NCI-H524 treated with DMSO at 0.1 percent for 48 hours (cell line): ENCODE measurements around the gene MTUS2.

Experiments used
- DNase-seq: peaks from one replicate; lab custom pipeline; 2025; lab: John Stamatoyannopoulos, UW

The MTUS2 gene

DNA sequence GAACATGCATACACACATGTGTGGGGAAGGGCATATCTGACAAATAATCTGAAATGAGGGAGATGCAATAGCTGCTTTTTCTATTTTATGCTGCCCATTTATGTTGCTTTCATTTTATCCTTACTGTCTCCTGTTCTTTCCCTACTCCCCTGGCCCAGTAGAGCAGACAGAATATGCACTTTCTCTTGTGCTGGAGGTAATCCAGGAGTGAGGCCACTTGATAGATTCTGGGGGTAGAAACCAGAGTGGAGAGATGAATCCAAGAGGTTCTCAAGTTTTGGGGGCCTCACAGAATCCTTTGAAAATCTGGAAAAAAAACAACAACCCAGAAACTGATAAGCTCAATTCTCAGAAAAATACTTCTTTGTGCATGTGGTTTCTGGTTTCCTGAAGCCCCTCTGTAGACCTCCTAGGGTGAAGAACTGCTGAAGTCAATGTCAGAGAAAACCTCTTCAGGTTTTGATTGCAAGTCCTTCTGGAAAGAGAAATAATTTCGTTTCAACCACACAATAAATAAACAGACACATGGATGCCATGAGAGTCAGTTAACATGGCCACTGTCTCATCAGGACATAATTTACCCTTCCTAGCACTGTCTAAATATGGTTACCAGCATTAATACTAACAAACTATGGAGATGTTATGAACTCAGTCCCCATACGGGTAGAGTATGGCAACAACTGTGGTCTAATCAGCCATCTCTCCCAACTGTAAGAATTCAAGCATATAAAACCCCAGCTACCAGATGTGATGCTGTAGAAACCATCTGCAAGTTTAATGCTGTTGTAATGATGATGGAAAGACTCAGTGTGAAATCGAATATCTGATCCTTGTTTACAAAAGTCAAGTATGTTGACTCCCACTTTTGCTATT lies 419.8 kb downstream of the MTUS2 start:
- DNase-seq, result no peak

DNA sequence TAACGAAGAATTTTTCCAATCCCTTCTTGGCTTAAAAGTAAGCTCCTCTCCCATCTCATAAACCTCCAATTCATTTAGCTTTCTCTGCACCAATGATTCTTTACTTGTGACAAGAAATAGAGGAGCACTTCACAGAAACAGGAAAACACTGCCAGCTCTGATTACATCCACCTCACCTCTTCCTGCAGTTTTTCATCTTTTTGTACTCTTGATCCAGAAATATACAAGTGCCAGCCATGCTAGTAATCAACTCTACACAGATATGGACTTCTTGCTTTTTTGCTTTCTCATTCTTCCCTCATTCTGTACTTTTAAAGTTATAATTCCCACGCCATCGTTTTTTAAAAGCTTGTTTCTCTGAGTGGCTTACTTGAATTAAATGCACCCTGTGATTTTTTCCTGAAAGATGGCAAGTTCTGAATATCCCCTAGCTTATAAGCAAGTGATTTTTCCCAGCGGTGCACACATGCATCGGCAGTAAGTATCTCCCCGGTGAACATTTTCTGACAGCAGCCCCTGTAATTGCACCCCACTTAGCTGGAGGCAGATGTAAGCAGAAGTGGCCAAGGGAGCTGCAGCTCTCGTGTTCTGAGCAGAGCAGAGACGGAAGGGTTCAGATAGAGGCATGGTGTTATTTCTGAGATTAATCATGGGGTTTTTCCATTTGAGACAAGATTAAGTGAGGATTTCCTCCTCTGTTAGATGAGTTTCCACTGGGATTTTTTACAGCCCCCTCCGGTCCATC lies 434.7 kb downstream of the MTUS2 start:
- no peak for DNase-seq

DNA sequence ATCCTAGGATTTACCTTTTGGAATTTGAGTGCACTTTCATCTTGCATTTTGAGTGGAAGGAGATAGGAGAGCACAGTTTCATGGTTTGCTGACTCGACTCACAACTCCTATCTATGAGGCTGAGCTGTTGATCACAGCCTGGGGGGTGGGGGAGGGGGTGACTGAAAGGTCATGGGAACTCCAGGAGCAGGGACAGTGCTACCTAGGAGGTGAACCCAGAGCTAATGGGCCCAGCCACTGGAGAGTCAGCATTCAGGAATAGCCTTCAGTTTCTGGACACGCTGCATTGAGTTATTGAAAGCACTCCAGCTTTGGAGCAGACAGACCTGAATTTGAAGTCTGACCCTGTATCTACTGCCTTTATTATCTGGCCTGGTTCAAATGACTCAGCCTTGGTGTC lies 435.4 kb downstream of the MTUS2 start:
- no peak for DNase-seq

DNA sequence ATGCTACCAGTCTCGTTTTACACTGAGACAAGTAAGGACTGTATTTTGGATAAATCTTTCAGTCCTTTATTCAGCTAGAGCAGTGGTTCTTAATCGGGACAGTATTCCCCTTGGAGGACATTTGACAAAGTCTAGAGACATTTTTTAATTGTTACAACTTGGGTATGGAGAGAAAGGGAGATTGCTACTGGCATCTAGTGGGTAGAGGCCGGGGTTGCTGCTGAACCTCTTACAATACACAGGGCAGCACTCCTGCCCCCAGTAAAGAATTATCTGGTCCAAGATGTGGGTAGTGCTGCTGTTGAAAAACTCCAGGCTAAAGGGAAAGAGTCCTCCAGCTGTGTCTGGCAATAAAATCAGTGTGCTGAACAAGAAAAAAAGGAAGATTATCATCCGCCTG lies 440.5 kb downstream of the MTUS2 start:
- no peak for DNase-seq

DNA sequence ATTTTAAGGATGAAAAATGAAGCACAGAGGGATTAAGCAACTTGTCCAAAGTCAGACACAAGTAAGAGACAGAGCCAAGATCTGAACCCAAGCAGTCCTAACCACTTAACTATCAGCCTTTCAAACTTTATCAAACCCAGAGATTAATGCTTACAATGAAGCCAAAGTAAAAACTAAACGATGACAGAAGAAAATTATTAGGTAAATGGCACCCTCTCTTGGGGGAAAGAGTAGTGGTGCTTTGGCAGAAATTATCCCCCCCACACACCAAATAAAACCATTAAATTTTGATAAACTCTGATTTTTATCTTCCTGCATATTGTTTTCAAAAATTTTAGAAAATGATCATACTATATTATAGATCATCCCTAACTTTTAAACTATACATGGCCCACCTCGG lies 446.1 kb downstream of the MTUS2 start:
- DNase-seq, result no peak

DNA sequence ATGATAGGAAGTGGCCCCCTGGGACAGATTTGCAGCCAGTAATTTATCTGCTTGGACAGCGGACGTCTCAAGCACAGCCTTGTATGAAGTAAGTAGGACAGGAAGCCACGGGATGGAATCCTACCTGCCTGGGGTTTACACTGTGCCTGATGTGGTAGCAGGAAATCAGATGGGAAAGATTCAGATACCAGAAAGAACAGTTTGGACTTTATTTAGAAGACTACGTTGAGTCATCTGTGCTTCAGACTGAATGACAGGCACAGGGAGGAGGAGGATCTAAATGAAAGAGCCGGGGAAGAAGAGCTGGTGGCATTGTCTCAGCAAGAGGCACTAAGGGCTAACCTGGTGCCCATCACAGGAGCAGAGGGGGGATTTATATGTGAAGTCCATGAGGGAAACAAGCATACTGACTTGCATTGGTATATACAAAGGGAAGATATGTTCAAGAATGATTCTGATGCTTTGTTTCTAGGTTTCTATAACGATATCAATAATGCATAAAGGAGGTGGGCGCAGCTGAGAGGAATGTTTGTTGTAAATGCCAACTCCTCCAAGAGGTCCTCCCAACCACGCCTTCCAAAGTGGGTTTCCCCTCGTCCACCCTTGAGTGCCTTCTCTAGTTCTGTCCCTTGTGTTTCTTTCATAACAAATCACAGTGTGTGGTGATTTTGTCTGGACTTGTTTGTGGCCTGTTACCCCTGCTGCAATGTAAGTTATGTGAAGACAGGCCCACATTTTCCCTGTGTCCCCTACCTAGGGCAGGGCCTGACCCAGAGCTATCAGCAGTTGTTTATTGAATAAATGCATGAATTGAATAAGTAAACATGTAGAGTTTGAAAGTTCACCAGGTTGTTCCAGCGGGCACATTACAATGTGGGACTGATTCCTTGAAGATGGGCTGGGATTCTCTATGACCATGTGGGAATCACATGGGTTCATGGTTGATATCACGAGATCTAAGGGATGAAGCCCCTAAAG lies 446.9 kb downstream of the MTUS2 start:
- DNase-seq, result no peak

DNA sequence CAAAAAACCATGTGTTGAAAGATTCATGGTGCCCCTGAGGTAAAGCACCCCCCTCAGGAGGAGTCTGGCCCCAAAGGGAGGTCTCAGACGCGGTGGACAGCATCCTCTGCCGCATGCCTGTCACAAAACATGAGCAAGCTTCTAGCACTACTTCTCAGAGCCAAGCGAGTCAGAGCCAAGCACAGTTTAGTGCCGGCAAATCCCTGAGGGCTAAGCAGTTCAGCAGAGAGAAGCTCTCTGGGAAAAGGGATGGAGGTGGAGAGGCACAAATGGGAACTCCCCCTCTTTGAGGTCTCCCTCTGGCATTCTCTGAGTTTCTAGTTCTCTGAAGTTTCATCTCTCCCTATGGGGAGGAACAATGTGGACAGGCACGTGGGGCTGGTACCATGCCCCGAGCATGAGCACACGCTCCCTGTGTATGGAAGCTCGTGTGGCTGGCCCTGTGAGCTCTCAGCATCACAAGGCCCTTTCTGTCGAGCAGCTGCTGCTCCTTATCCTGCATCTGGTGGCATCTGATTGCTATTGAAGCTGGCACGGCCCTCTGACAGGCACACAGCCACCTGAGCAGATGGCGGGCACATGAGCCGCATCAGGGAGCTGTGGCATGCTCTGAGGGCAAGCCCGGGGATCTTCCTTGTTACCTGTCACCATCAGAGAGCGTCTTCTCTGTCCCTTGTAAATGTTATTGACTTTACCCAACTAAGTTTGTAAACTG lies 450.3 kb downstream of the MTUS2 start:
- DNase-seq, result peak; percentile 66

DNA sequence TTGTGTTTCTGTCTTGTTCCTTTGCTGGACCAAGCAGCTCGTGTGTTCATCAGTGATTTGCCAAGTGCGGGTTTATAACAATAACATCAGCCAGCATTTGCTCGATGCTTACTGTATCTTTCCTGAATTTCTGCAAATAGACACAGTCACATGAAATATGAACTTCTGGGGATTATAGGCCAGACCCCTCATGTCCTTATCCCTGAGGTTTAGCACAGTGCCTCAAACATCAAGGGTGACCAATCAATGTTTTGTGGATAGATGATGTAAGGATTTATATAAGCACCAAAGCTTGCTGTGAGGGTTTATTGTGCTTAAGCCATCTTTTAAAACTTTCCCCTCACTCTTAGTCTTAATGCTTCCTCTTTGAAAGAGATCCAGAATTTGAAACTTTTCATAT lies 451.5 kb downstream of the MTUS2 start:
- no peak for DNase-seq

DNA sequence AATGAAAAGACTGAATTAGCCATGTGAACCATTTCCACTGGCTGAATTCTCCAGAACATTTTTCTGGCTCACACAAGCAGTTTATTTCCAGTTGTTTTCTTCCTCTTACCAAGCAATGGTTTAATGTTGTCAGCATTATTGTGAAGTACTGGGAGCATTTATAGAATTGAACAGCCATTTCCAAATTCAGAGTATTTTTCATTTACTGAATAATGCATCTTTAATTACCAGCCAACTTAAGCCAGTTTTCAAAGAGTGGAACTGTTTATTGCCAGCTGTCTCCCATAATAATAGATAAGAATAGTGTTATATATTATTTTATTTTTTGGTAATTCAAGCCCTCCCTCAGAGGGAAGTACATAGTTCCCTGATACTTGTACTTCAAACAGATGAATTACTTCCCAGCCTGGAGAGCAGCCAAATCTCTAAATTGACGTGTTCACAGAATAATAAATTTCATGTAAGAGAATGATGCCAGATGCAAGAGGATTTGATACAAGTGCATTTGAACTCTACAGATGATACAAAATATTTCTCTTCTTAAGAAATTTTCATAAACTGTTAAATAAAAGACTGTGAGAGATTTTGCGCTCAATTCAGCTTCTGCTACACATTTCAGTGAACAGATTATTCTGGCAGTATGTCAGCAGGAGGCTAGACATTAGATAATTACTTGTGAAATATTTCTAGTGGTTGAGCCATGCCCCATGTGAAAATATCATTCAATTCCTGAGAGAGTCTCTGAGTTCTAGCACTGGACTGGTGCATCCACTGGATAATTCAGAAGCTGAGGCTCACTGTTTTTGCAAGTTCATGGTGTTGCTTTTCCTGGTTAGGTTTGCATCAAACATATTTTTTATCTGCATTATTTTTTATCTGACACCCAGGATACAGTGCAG lies 459.5 kb downstream of the MTUS2 start:
- DNase-seq, result no peak

DNA sequence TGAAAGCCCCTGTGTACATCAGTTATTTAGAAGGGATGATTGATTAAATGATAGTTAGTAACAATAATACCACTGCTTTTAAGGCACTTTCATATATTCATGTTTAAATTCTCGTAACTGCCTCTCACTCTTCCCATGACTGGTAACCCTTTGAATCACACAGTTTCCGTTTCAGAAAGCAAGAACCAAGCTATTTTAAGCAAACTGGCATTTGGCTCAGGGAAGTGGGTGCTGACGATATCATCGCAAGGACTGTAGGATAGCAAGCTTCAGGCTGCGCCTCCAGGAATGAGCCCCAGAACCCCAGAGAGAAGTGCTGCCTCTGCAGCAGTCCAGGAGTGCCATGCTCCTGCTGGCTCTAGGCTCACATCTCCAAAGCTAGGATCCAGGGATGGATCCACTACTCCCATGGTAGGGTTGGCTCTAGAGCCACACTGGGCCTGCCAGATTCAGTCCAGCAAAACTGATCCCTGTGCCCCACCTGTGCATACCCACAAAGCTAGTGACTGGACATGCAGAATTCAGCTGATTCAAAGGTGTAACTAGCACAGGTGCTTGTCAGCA lies 461.9 kb downstream of the MTUS2 start:
- no peak for DNase-seq

DNA sequence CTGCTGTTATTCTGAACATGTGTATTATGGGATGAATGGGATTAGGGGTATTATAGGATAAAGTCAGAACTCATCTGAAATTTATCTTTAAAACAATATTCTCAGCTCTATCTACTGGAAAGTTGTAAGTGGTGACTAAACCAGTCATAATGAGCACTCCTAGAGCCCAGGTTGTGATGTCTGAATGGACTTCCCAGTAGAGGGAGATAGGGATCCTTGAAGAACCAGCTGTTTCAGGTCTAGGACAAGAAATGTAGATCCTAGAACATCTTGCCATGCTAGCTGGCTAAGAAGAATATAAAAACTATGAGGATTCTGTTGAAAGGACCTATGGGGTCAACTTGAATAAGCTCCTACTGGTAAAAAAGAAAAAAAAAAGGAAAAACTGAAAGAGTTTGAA lies 464.6 kb downstream of the MTUS2 start:
- no peak for DNase-seq

DNA sequence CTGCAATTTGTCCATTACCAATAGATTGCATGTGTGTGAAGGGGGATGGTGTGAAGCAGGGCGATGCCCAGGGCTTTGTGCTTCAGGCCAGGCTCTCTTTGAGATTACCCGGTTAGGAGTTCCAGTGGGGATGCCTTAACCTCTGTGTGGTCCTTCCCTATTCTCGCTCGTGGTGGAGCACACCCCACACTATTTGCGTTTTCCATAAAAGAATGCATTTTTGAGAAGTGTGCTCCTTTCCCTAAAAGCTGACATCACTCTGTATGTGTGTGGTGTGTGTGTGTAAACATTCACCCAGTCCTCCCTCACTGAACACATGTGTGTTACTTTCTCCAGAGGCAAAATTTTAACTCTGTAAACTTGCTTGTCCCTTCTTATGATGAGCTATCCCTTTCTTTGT lies 467.1 kb downstream of the MTUS2 start:
- DNase-seq, result no peak

DNA sequence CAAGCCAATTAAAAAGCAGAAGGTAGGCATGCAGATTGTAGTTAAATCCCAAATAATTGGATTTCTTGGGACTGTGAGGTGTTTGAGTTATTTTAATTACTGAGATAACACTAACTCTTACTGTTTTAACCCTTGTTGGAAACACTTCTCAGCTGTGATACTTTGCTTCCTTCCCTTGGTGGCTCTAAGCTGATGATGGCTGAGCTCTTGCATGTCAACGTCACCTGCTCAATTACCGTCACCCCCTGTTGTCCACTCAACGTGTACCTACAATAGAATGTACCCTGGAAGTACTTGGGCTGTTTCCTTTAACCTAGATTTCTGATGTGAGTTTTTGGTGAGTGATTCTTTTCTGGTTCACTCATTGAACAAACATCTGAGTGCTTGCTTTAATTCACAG lies 471.9 kb downstream of the MTUS2 start:
- no peak for DNase-seq

DNA sequence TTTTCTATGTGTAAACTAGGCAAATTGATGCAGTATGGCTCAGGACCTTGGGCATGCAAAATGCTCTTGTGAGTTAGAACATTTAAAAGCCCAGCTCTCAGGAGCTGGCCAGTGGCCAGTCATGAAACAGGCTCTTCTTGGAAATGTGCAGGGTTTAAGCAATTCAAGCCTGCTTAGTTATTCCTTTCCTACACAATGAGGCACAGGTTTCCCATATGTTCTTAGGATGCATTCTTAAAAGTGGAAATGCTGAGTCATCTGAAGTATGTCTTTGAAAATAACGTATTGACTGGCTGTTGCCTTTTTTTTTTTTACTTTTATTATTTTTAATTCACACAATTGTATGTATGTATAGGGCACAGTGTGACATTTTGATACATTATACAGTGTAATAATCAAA lies 474.7 kb downstream of the MTUS2 start:
- no peak for DNase-seq

DNA sequence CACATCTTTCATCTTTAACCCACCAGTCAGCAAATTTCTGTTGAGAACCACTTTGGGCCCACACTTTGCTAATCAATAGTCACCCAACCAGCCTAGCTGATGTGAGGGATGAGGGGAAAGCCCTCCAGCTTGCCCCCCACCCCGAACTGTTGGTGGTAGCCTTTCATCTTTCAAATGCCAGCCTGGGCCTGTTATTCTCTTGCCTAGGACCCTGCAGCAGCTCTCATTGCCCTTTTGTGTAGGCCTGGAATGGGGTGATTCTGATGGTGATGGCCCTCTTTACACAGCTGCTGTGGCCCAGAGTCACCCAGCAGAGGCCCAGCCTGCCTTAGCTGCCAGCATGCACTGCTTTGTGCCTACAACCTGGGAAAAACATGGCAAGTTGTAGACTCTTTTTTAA lies 480.9 kb downstream of the MTUS2 start:
- no peak for DNase-seq

DNA sequence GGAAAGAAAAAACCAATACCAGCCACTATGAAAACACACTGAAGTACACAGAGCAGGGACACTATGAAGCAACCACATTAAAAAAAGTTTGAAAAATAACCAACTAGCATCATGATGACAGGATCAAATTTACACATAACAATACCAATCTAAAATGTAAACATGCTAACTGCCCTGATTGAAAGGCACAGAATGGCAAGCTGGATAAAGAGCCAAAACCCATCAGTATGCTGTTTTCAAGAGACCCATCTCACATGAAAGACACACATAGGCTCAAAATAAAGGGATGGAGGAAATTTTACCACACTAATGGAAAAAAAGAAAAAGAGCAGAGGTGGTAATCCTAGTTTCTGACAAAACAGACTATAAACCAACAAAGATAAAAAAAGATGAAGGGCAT lies 484.0 kb downstream of the MTUS2 start:
- no peak for DNase-seq

DNA sequence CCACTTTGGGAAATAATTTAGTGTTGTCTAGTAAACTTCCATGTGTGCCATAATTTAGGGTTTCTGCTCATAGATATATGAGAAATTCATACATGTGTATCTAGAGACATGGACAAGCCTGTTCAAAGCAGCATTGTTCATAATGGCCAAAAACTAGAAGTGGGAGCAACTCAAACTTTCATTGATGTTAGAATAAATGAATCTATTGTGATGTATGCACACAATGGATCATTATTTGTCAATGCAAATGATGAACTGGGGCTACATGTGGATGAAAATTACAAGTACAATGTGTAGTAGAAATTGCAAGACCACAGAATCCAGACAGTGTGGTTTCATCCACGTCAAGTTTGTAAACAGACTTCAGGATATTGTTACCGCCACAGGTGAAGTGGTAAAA lies 490.7 kb downstream of the MTUS2 start:
- DNase-seq, result no peak

DNA sequence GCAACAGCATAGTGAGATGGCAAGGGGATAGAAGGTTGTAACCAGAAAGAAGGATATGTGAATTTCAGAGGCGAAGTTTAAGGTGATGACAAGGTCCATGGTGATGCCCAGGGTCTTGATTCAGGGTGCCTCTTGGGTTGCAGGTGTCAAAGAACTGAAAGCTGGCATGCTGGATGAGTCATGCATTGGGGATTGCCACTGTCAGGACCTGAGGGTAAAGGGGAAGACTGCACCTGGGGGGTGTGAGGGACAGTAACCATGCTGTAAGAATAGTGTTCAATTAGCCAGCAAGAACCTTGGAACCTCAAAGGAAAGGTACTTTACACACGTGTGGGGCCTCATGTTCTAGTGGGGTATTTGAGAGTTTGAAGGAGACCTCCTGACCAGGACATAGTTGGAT lies 495.7 kb downstream of the MTUS2 start:
- DNase-seq, result no peak

DNA sequence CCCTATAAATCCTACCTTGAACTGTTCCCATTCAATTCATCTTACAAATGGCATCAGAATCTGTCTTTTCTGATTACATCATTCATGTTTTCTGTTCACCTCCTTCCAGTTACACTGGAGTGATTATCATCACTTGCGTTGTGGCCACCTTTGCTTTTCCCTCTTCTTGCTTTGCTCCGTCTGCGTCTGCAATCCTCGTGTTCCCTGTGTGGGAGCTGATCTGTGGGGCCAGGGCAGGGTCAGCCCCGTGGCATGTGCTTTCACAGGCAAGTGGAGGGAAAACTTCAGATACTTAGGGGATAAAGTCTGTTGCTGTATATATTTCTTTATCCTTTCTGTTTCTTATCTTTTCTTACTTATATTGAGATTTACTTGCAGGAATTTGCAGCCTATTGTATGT lies 497.7 kb downstream of the MTUS2 start:
- no peak for DNase-seq

DNA sequence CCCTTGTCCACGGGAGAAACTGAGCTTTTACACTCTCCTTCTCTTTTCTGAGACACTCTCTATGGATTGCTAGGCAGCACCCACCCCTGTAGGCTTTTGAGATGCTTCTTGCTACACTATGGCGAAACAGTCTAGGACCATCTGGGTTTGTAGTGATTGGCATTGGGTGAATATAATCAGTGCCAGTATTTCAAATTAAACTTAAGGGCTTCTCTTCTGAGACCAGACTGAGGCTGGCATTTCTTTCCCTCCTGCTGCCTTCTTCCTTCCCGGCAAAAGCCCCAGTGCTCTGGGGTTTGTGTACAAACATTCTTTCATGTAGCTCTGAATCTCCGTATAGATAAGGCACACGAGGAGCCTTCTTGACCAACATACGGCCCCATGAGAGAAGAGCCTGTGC lies 498.6 kb downstream of the MTUS2 start:
- DNase-seq, result no peak
